ENCODE data around the gene PHOX2A. TPM values are rescaled to one million over a fixed set of nuclear protein-coding genes. Genes with fewer than 3 reads are reported as not detected.
"Not testable (repeated sequence)": the region's sequence is repeated elsewhere in the genome, so short reads cannot be mapped to it uniquely, and the experiment has no call there.

Gene PHOX2A
- polyA plus RNA-seq (ENCODE audit: insufficient read length in 12 of 12) = 10 to 100 TPM in 1 of 12 donors, not detected in 11; 17.1 TPM
- long read RNA-seq, donor 1, transcript PHOX2A-201 (3 exons, 1,699 nt) = major isoform, 20 of 20 reads
- long read RNA-seq, donor 1, partial matches to known transcripts = 0 of 20 reads
- long read RNA-seq, donor 1, other reads (novel, unspliced or antisense) = 0 of 20 reads
- long read RNA-seq, donor 2 = 0 reads
- long read RNA-seq, donor 3 = 0 reads
- long read RNA-seq, donor 4, partial matches to known transcripts = 66 of 66 reads
- long read RNA-seq, donor 4, other reads (novel, unspliced or antisense) = 0 of 66 reads
- long read RNA-seq, donor 5 = 0 reads
- long read RNA-seq, donor 6 = 0 reads
- long read RNA-seq, donor 7 = 0 reads
- long read RNA-seq, donor 8 = 0 reads
- long read RNA-seq, donor 9, partial matches to known transcripts = 33 of 33 reads
- long read RNA-seq, donor 9, other reads (novel, unspliced or antisense) = 0 of 33 reads
- long read RNA-seq, donor 10 = 0 reads
- long read RNA-seq, donor 11 = 0 reads

- DNase-seq = no peak
These were observed at the start of gene PHOX2A for GRCh38 chr11:72244060-72244360. Gene PHOX2A (minus strand): TSS chr11:72244176. CDS start chr11:72244004, 172 bp downstream.

- no peak for DNase-seq
These were observed 49.4 kb upstream of the PHOX2A start for GRCh38 chr11:72293391-72293790.

- no peak for DNase-seq
These were observed 48.3 kb upstream of the PHOX2A start for GRCh38 chr11:72292106-72292785.

GRCh38 chr11:72290741-72291140, 46.8 kb upstream of the PHOX2A start:
- not testable (repeated sequence) for DNase-seq

GRCh38 chr11:72287293-72287692, 43.3 kb upstream of the PHOX2A start:
- DNase-seq = no peak

GRCh38 chr11:72283947-72284346, 40.0 kb upstream of the PHOX2A start:
- DNase-seq = no peak

GRCh38 chr11:72280726-72281315, 36.8 kb upstream of the PHOX2A start:
- DNase-seq = no peak

GRCh38 chr11:72280037-72280436, 36.1 kb upstream of the PHOX2A start:
- DNase-seq = no peak

GRCh38 chr11:72278905-72279304, 34.9 kb upstream of the PHOX2A start:
- DNase-seq = no peak

GRCh38 chr11:72274435-72274834, 30.5 kb upstream of the PHOX2A start:
- no peak for DNase-seq

GRCh38 chr11:72271980-72272379, 28.0 kb upstream of the PHOX2A start:
- no peak for DNase-seq

- no peak for DNase-seq
These were observed 24.1 kb upstream of the PHOX2A start for GRCh38 chr11:72267956-72268617.

- DNase-seq = not testable (repeated sequence)
These were observed 23.0 kb upstream of the PHOX2A start for GRCh38 chr11:72266960-72267359.

GRCh38 chr11:72265951-72266350, 22.0 kb upstream of the PHOX2A start:
- DNase-seq = no peak

GRCh38 chr11:72263361-72263760, 19.4 kb upstream of the PHOX2A start:
- DNase-seq = no peak

- no peak for DNase-seq
These were observed 16.6 kb upstream of the PHOX2A start for GRCh38 chr11:72260574-72260973.

- DNase-seq = no peak
These were observed 15.5 kb upstream of the PHOX2A start for GRCh38 chr11:72259490-72259889.

GRCh38 chr11:72257570-72257969, 13.6 kb upstream of the PHOX2A start:
- no peak for DNase-seq

GRCh38 chr11:72254299-72254993, 10.5 kb upstream of the PHOX2A start:
- DNase-seq = no peak

- no peak for DNase-seq
These were observed 9.4 kb upstream of the PHOX2A start for GRCh38 chr11:72253392-72253791.

GRCh38 chr11:72251614-72252013, 7.6 kb upstream of the PHOX2A start:
- no peak for DNase-seq

All from muscle of arm (tissue), 14 donors.